GM21367 (cell line): Measurements from ENCODE around the gene ARPC2.
A peak's percentile ranks its signal among the peaks of the same experiment; 100 is the strongest.

Experiments used
- ATAC-seq: cut with Tn5 transposase; IDR thresholded peaks from one replicate; pipeline ENCODE4 v1.9.1; 2021; ENCODE audit not compliant: unreplicated experiment

ARPC2 gene

GRCh38 chr2:218216336-218216673 lies 684 bp upstream of the ARPC2 start:
- no peak for ATAC-seq

- peak; percentile 29 for ATAC-seq
Observed at GRCh38 chr2:218217360-218218267, 625 bp downstream of the ARPC2 start.

- ATAC-seq, result peak; percentile 43
Observed at GRCh38 chr2:218218268-218219185, 1.5 kb downstream of the ARPC2 start.

GRCh38 chr2:218219934-218220333 lies 2.9 kb downstream of the ARPC2 start:
- ATAC-seq, result no peak

GRCh38 chr2:218221000-218221399 lies 4.0 kb downstream of the ARPC2 start:
- ATAC-seq, result no peak

- no peak for ATAC-seq
Observed at GRCh38 chr2:218223046-218223445, 6.1 kb downstream of the ARPC2 start.

GRCh38 chr2:218224186-218224585 lies 7.2 kb downstream of the ARPC2 start:
- no peak for ATAC-seq

- no peak for ATAC-seq
Observed at GRCh38 chr2:218226903-218227302, 9.9 kb downstream of the ARPC2 start.

- no peak for ATAC-seq
Observed at GRCh38 chr2:218228366-218229090, 11.5 kb downstream of the ARPC2 start.

GRCh38 chr2:218229239-218229638 lies 12.2 kb downstream of the ARPC2 start:
- ATAC-seq, result peak; percentile 87

GRCh38 chr2:218229851-218230250 lies 12.9 kb downstream of the ARPC2 start:
- ATAC-seq, result no peak

- peak; percentile 41 for ATAC-seq
Observed at GRCh38 chr2:218230882-218231281, 13.9 kb downstream of the ARPC2 start.

- no peak for ATAC-seq
Observed at GRCh38 chr2:218233543-218233942, 16.6 kb downstream of the ARPC2 start.

GRCh38 chr2:218234521-218234920 lies 17.5 kb downstream of the ARPC2 start:
- ATAC-seq, result no peak

- ATAC-seq, result no peak
Observed at GRCh38 chr2:218235017-218235416, 18.0 kb downstream of the ARPC2 start.

GRCh38 chr2:218236829-218237228 lies 19.8 kb downstream of the ARPC2 start:
- ATAC-seq, result no peak

- ATAC-seq, result no peak
Observed at GRCh38 chr2:218238887-218239286, 21.9 kb downstream of the ARPC2 start.

- no peak for ATAC-seq
Observed at GRCh38 chr2:218244204-218244603, 27.2 kb downstream of the ARPC2 start.

GRCh38 chr2:218244665-218245064 lies 27.7 kb downstream of the ARPC2 start:
- no peak for ATAC-seq

GRCh38 chr2:218245214-218245613 lies 28.2 kb downstream of the ARPC2 start:
- no peak for ATAC-seq

- no peak for ATAC-seq
Observed at GRCh38 chr2:218249691-218250090, 32.7 kb downstream of the ARPC2 start.
